WI38 (cell line): ENCODE data around the gene S100A6.

Source experiments
- H3K4me3 ChIP-seq: 2 replicates; pipeline ENCODE4 v1.5.1; 2011; ENCODE audit warnings: low read depth, mild to moderate bottlenecking, control low read depth, low read length
- TF ChIP-seq, protein P1 (sequence below): IDR thresholded peaks from 2 replicates; pipeline ENCODE4 v1.5.1; 2012; ENCODE audit warnings: low read depth, mild to moderate bottlenecking, control low read depth, low read length

The S100A6 gene

DNA sequence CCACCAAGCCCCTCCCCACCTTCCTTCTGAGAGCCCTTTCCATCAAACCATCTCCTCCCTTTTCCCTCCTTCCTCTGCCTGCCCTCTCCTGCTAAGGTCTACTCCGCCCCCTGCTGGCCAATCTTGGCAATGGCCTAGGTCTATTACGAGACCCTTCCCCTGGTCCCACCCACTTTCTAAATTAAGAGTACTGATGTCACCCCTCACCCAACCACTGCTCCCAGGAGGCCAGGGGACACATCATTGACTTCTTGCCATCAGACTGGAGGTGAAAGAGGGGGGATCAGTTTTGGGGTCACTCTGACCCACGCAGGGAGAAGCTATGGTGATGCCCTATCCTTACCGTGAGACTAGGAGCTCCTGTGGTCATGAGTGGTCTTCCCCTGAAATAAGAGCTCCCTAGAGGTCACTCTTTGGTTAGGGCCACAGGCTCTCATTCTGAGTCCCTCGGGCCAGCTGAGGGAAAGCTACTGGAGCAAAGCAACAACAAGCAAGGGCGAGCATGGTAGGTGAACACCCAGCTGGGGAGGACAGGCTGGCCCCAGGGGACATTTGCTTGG is 40.7 kb downstream of the S100A6 start:
- H3K4me3 ChIP-seq, result no peak overlapping the region
- TF ChIP-seq, protein P1, sequence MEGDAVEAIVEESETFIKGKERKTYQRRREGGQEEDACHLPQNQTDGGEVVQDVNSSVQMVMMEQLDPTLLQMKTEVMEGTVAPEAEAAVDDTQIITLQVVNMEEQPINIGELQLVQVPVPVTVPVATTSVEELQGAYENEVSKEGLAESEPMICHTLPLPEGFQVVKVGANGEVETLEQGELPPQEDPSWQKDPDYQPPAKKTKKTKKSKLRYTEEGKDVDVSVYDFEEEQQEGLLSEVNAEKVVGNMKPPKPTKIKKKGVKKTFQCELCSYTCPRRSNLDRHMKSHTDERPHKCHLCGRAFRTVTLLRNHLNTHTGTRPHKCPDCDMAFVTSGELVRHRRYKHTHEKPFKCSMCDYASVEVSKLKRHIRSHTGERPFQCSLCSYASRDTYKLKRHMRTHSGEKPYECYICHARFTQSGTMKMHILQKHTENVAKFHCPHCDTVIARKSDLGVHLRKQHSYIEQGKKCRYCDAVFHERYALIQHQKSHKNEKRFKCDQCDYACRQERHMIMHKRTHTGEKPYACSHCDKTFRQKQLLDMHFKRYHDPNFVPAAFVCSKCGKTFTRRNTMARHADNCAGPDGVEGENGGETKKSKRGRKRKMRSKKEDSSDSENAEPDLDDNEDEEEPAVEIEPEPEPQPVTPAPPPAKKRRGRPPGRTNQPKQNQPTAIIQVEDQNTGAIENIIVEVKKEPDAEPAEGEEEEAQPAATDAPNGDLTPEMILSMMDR, result peak; percentile 85

DNA sequence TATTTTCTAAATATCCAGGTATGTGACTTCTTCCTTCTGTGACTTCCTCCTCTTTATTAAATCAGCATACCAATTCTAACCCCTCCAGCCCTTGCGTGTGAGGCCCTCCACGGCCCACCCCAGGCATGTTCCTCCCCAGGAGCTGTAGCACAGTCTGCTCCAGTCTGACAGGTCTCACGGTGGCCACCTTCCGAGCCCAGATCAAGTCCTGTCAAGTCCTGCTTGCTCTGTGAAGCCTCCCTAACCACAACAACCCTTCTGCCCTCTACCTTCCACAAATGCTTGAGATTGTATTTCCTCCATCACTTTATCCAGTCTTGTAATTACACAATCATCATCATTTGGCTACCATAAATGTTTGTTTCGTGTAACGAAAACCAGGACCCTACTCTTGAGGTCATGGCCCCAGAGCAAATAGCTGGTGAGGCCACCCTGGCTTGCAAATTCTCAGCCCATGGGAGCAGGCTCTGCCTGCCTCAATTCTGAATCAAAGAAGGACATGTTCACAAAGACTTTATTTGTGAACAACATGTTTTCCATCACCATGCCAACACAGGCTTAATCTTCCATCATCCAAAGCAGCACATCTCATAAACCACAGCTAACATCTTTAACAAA is 42.3 kb downstream of the S100A6 start:
- TF ChIP-seq, protein P1, result no peak
- H3K4me3 ChIP-seq, result no peak overlapping the region

DNA sequence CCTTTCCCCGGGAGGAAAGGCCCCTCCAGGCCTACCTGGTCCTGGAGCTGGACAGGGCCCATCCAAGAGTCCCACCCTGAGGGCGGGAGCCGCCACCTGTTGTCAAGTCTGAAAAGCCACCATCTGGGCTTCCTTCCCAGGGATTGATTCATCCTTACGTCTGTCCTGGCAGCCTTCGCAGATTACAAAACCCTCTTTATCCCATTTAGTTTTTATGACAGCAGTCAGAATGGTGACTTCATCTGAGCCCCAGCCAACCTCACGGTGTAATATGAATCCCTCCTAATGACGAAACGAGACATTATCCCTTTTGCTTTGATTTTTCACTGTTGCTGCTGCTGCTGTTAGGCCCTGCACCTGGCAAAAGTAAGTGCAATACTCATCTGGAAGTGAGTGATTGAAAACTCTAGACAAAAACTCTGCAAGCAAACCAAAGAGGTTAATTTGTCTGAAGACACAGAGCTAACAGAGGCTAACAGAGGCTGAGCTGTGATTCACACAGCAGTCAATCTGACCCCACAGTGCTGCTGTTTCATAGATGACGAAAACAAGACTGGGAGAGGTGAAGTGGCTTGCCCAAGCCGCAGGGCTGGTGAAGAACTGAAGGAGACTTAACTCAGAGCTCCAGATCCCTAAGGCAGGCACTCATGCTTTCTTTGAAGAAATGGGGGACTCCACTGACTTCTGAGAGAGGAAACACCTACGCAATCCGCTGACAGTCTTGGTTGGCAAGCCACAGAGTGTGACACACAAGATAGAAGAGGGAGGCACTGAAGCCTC is 45.3 kb downstream of the S100A6 start:
- TF ChIP-seq, protein P1, result no peak
- H3K4me3 ChIP-seq, result no peak overlapping the region

DNA sequence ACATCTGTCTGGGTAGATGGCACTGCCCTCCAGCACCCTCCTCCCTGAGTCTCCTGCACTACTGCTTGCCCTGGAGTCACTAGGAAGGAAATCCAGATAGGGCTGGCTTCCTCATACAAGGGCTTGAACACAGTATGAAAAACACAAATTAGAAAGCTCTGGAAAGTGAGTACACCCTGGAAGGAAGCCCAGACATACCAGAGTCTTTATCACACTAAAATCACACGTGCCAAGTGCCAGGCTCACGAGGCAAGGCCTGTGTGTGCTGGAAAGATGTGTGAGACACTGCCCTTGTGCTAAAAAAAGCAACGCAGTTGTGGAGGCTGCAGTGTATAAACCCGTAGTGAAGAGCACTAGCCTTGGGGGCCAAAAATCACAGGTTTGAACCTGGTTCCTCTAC is 47.1 kb downstream of the S100A6 start:
- TF ChIP-seq, protein P1, result no peak

DNA sequence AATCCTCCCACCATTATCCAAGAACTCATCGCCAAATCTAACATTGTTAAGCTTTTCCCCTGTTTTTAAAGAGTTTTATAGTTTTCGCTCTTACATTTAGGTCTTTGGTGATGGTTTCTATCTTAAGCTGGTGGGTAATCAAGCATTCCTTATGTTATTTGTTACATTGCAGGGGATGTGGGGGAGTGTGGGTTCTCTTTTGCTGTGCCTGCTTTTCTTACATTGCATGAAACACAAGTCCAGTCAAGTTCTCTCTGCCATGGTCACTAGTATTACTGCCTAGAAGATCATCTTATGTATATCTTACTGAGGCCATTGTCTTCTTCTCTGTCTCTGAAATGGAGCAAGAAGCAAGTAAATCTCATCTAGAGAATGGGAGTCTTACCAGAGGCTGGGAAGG is 48.1 kb downstream of the S100A6 start:
- TF ChIP-seq, protein P1, result no peak

More for the DNA sequence above, 47.1 kb downstream of the S100A6 start:
- no peak overlapping the region for H3K4me3 ChIP-seq

DNA sequence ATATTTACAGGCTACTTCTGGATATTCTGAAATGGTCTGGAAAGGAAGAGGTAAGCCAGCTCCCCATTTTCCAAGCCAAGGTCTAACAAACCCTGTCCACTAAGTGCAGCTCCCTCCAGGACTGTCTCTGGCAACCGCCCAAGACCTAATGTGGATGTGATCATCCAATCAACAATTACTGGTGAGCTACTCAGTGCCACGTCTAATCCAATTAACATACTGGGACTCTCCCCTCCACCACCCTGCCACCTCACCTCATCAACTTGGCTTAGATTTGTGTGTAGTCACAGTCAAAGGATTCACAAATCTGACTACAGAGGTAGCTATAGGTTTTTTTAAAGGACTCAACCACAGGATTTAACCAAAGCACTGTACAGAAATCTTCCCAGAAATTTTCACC is 49.9 kb downstream of the S100A6 start:
- TF ChIP-seq, protein P1, result no peak

More for the DNA sequence above, 48.1 kb downstream of the S100A6 start:
- no peak overlapping the region for H3K4me3 ChIP-seq

More for the DNA sequence above, 49.9 kb downstream of the S100A6 start:
- H3K4me3 ChIP-seq, result no peak overlapping the region
